Endothelial cell of umbilical vein (primary cell): ENCODE measurements around the gene SIX5. TPM values are rescaled to one million over a fixed set of nuclear protein-coding genes. Genes with fewer than 3 reads are reported as not detected.
"Not testable (repeated sequence)": the region's sequence is repeated elsewhere in the genome, so short reads cannot be mapped to it uniquely, and the experiment has no call there.

Experiments
- BruUV-seq: library from RNA; stranded (reverse); fragments of 400-500 nt; replicated peaks from 2 replicates; lab custom pipeline; 2021; lab: Mats Ljungman, UMichigan
- CTCF ChIA-PET: fragments of 300-600, 350-600 bp; sonication (Branson Sonifier 250); formaldehyde crosslinking; loops from one replicate; lab custom pipeline; 2021; ENCODE audit warnings: antibody characterized with exemption, inconsistent platforms; lab: Charles Lee
- POLR2A ChIA-PET: fragments of 300-600, 350-600 bp; sonication (Branson Sonifier 250); formaldehyde crosslinking; loops from one replicate; lab custom pipeline; 2021; ENCODE audit warnings: antibody characterized with exemption, inconsistent platforms; lab: Charles Lee
- DNase-seq: peaks from one replicate; pipeline ENCODE4 v3.0.0-alpha.2; 2011; ENCODE audit warnings: low read depth, low spot score
- FAIRE-seq: peaks from 2 replicates; lab custom pipeline; 2011; peaks lifted over from hg19 to GRCh38; lab: Jason Lieb, UNC
- H2AFZ ChIP-seq: 2 replicates; pipeline ENCODE4 v1.6.0; 2012; ENCODE audit warnings: low read depth, low read length, control low read depth, inconsistent platforms
- H3K27ac ChIP-seq: 2 replicates; pipeline ENCODE4 v1.5.1; 2011; ENCODE audit warnings: low read depth, mild to moderate bottlenecking, control low read depth, low read length, moderate library complexity; ENCODE audit not compliant: insufficient read depth
- H3K27me3 ChIP-seq, 2 experiments: 2 replicates each; pipeline versions ENCODE4 v1.6.0 to v1.6.1; 2011; ENCODE audit warnings: low read length in 2 of 2, mixed read lengths in 1 of 2; ENCODE audit not compliant: control insufficient read depth in 2 of 2, insufficient read depth in 2 of 2
- H3K36me3 ChIP-seq, 2 experiments: 2 replicates in 1 of 2; 3 replicates in 1 of 2; pipeline ENCODE4 v1.5.1; 2011; ENCODE audit warnings: low read length in 2 of 2, mild to moderate bottlenecking in 1 of 2, moderate library complexity in 1 of 2; ENCODE audit not compliant: control insufficient read depth in 2 of 2, insufficient read depth in 2 of 2; ENCODE audit errors: extremely low read depth in 1 of 2
- H3K4me1 ChIP-seq: 3 replicates; pipeline ENCODE4 v1.5.1; 2011; ENCODE audit warnings: mild to moderate bottlenecking, low read length; ENCODE audit not compliant: control insufficient read depth, insufficient read depth; ENCODE audit errors: extremely low read depth
- H3K4me2 ChIP-seq: 2 replicates; pipeline ENCODE4 v1.6.1; 2011; ENCODE audit warnings: low read length, control low read depth, mixed read lengths; ENCODE audit not compliant: insufficient read depth
- H3K4me3 ChIP-seq, 3 experiments: fragments of 200-600 bp in 1 of 3; sonication (generic), shearing (Covaris generic) in 1 of 3; replicated peaks in 1 of 3; 2 replicates each; pipeline ENCODE4 v1.5.1; 2011 to 2016; ENCODE audit warnings: control low read depth in 3 of 3, low read length in 3 of 3, mild to moderate bottlenecking in 2 of 3, inconsistent platforms in 1 of 3, low read depth in 1 of 3, moderate library complexity in 1 of 3; ENCODE audit not compliant: insufficient read depth in 1 of 3
- H3K79me2 ChIP-seq: 2 replicates; pipeline ENCODE4 v1.6.0; 2012; ENCODE audit warnings: low read length, inconsistent platforms; ENCODE audit not compliant: control insufficient read depth, insufficient read depth
- H3K9ac ChIP-seq: replicated peaks from 2 replicates; pipeline ENCODE3; 2011; ENCODE audit warnings: low read length, control low read depth; ENCODE audit not compliant: insufficient read depth; ENCODE audit errors: extremely low read depth
- H3K9me1 ChIP-seq: replicated peaks from 3 replicates; pipeline ENCODE4 v1.6.0; 2011; ENCODE audit warnings: mild to moderate bottlenecking, low read length; ENCODE audit not compliant: control insufficient read depth, insufficient read depth; ENCODE audit errors: extremely low read depth
- H3K9me3 ChIP-seq: replicated peaks from 2 replicates; pipeline ENCODE4 v1.5.1; 2012; ENCODE audit warnings: low read length, inconsistent platforms; ENCODE audit not compliant: control insufficient read depth, insufficient read depth
- H4K20me1 ChIP-seq: replicated peaks from 2 replicates; pipeline ENCODE3; 2011; ENCODE audit warnings: mild to moderate bottlenecking, low read length; ENCODE audit not compliant: control insufficient read depth, insufficient read depth; ENCODE audit errors: extremely low read depth
- CTCF ChIP-seq, 2 donors: IDR thresholded peaks; 1 replicate in 1 of 2; 2 replicates in 1 of 2; pipeline ENCODE4 v1.5.1; 2011; ENCODE audit warnings: low read length in 2 of 2, mild to moderate bottlenecking in 2 of 2, moderate library complexity in 2 of 2, control low read depth in 1 of 2, inconsistent platforms in 1 of 2, low read depth in 1 of 2; ENCODE audit not compliant: insufficient read depth in 1 of 2; ENCODE audit errors: extremely low read depth in 1 of 2
- EZH2 ChIP-seq: IDR thresholded peaks from 2 replicates; pipeline ENCODE4 v1.6.1; 2012; ENCODE audit warnings: borderline replicate concordance, low read depth, mild to moderate bottlenecking, moderate library complexity, low read length, inconsistent platforms; ENCODE audit not compliant: severe bottlenecking
- FOS ChIP-seq: IDR thresholded peaks from 2 replicates; pipeline ENCODE4 v1.6.1; 2011; ENCODE audit warnings: mild to moderate bottlenecking, low read length, moderate library complexity, borderline replicate concordance; ENCODE audit not compliant: insufficient read depth
- GATA2 ChIP-seq: IDR thresholded peaks from 2 replicates; pipeline ENCODE4 v1.7.0; 2011; ENCODE audit warnings: low read depth, mild to moderate bottlenecking, moderate library complexity, mixed read lengths, low read length; ENCODE audit not compliant: insufficient read length, insufficient read depth
- JUN ChIP-seq: IDR thresholded peaks from 2 replicates; pipeline ENCODE4 v1.6.1; 2011; ENCODE audit warnings: borderline replicate concordance, low read depth; ENCODE audit not compliant: insufficient read length, insufficient read depth
- MYC ChIP-seq: IDR thresholded peaks from one replicate; pipeline ENCODE4 v1.6.1; 2011; ENCODE audit warnings: mild to moderate bottlenecking, low read depth, low read length
- POLR2A ChIP-seq: IDR thresholded peaks from 2 replicates; pipeline ENCODE4 v1.6.1; 2012; ENCODE audit warnings: low read depth, mild to moderate bottlenecking, control low read depth, low read length
- POLR2AphosphoS5 ChIP-seq: IDR thresholded peaks from 2 replicates; pipeline ENCODE4 v1.6.1; 2012; ENCODE audit warnings: low read depth, mild to moderate bottlenecking, control low read depth, low read length, moderate library complexity; ENCODE audit not compliant: insufficient read depth
- dilution Hi-C: fragments of 300-500 bp; cut with MboI; formaldehyde crosslinking; loops from one replicate; pipeline ENCODE4 v1.15.0; 2019; ENCODE audit warnings: low sequenced_read_pairs; ENCODE audit not compliant: extremely low pct_ligation_motif_present
- intact Hi-C: fragments of 100-400 bp; cut with micrococcal nuclease; formaldehyde crosslinking; loops from one replicate; pipeline ENCODE4 v1.10.0; 2022
- polyA plus RNA-seq, 4 experiments: library from polyadenylated mRNA; depleted of rRNA in 3 of 4; stranded (reverse) in 3 of 4; unstranded in 1 of 4; fragments of >200 nt; gene quantifications; 2 replicates each; pipeline versions ENCODE4 v1.2.1 to v1.2.3, GENCODE V29; 2011 to 2012; ENCODE audit warnings: missing spikeins in 1 of 4
- total RNA-seq: library from RNA; stranded (reverse); gene quantifications from 2 replicates; pipeline ENCODE4 v1.2.3, GENCODE V29; 2021
- TF ChIP-seq, protein P1 (sequence below): IDR thresholded peaks from 2 replicates; pipeline ENCODE4 v1.6.1; 2011; ENCODE audit not compliant: insufficient read depth, insufficient read length

SIX5 gene
- total and polyA plus RNA-seq, 2 donors (not counting 3 experiments of a cell fraction or from before 2014, with no cell fraction given) = 13.1 to 16.7 TPM

DNA sequence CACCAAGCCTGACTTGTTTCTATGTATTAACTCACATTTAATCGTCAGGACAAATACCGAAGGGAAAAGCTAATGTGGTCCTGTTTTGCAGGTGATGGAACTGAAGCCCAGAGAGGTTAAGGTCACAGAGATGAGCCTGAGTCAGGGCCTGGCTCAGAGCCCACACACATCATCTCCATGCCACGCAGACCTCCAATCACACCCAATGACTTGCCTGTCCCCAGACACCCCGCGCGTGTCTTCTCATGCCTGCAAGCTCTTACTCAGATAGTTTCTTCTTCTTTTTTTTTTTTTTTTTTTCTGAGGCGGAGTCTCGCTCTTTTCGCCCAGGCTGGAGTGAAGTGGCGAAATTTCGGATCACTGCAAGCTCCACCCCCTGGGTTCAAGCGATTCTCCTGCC is 16.4 kb downstream of the SIX5 start:
- dilution Hi-C loops = no loop called here
- no peak overlapping the region for H3K27ac ChIP-seq
- DNase-seq (no peak), FAIRE-seq (no peak)
- no peaks in the 10 kb centered on the region for H3K36me3 ChIP-seq
- no peaks in the 10 kb centered on the region for H3K9me3 ChIP-seq
- no peak for TF ChIP-seq GATA2
- no peak for TF ChIP-seq MYC
- no peak for TF ChIP-seq EZH2
- TF ChIP-seq FOS = no peak
- TF ChIP-seq JUN = no peak
- TF ChIP-seq, protein P1, sequence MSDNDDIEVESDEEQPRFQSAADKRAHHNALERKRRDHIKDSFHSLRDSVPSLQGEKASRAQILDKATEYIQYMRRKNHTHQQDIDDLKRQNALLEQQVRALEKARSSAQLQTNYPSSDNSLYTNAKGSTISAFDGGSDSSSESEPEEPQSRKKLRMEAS = no peak
- no peak for TF ChIP-seq POLR2AphosphoS5
- TF ChIP-seq CTCF (IDR thresholded peaks at IDR 0.05; ENCODE audit: extremely low read depth in 1 of 2, insufficient read depth in 1 of 2, low read depth in 1 of 2, low read length in 2 of 2) = no peak
- no peak for TF ChIP-seq POLR2A
- CTCF ChIA-PET = interaction anchor here (0.6 to 1.3 kb wide), 5 partner anchors 11 to 1534 kb away, joined by 3 to 4 read pairs (median 3); partner anchors contain the start of gene SIX5
- H3K79me2 ChIP-seq = no peaks in the 10 kb centered on the region
- H3K4me2 ChIP-seq = no peak overlapping the region
- H2AFZ ChIP-seq = no peak overlapping the region
- no peaks in the 10 kb centered on the region for H3K9me1 ChIP-seq
- intact Hi-C loops = no loop called here
- H3K9ac ChIP-seq = no peak overlapping the region
- POLR2A ChIA-PET = interaction anchor here (0.7 kb wide), 1 partner anchor 1031 kb away, joined by 7 read pairs; no protein-coding TSS in a partner anchor
- peaks cover 0 to 1% of the 10 kb centered on the region in 2 experiments for H3K27me3 ChIP-seq
- no peaks in the 10 kb centered on the region for H4K20me1 ChIP-seq
- no peaks in the 10 kb centered on the region for H3K4me1 ChIP-seq
- no peak overlapping the region for H3K4me3 ChIP-seq
- BruUV-seq = no TSS peak

DNA sequence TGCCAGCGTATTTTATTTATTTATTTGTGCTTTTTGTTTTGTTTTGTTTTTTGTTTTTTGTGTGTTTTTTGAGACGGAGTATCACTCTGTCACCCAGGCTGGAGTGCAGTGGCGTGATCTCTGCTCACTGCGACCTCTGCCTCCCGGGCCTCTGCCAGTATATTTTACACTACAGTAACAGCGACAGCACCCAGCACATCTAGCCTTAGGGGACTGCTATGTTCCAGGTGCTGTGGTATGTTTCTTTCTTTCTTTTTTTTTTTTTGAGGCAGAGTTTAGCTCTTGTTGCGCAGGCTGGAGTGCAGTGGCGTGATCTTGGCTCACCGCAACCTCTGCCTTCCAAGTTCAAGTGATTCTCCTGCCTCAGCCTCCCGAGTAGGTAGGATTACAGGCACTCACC is 17.6 kb downstream of the SIX5 start:
- intact Hi-C loops, H4K20me1 ChIP-seq, H3K4me3 ChIP-seq, H3K4me2 ChIP-seq, H3K9ac ChIP-seq, H3K4me1 ChIP-seq, dilution Hi-C loops, H2AFZ ChIP-seq, H3K36me3 ChIP-seq, H3K27ac ChIP-seq, FAIRE-seq, H3K9me1 ChIP-seq, BruUV-seq, H3K9me3 ChIP-seq, DNase-seq, H3K79me2 ChIP-seq, CTCF ChIA-PET, POLR2A ChIA-PET, H3K27me3 ChIP-seq: not testable (repeated sequence)
